HL-60 (cell line): ENCODE measurements around the gene ABCA9.

ENCODE experiments used
- DNase-seq, 2 experiments: peaks; one replicate each; pipeline ENCODE4 v3.0.0-alpha.2; 2010 to 2020; ENCODE audit warnings: low read depth in 1 of 2, low spot score in 1 of 2
- H3K27ac ChIP-seq: fragments of 250-450 bp; sonication (Bioruptor Pico); replicated peaks from 2 replicates; pipeline ENCODE4 v1.5.1; 2020; ENCODE audit warnings: mild to moderate bottlenecking, moderate library complexity
- H3K27me3 ChIP-seq: fragments of 250-450 bp; sonication (Bioruptor Pico); 2 replicates; pipeline ENCODE4 v1.5.1; 2021; ENCODE audit warnings: mild to moderate bottlenecking, moderate library complexity; ENCODE audit not compliant: insufficient read depth, poor library complexity, severe bottlenecking
- H3K4me3 ChIP-seq: replicated peaks from 2 replicates; pipeline ENCODE4 v1.5.1; 2011; ENCODE audit warnings: mild to moderate bottlenecking, control low read depth, low read length; ENCODE audit not compliant: insufficient read depth
- CTCF ChIP-seq: IDR thresholded peaks from one replicate; pipeline ENCODE4 v1.5.1; 2011; ENCODE audit warnings: low read length, control low read depth, inconsistent platforms; ENCODE audit not compliant: insufficient read depth
- GABPA ChIP-seq: IDR thresholded peaks from 2 replicates; pipeline ENCODE4 v1.6.1; 2012; ENCODE audit warnings: low read depth
- POLR2AphosphoS5 ChIP-seq: IDR thresholded peaks from 2 replicates; pipeline ENCODE4 v1.6.1; 2012; ENCODE audit warnings: low read depth
- REST ChIP-seq: IDR thresholded peaks from 2 replicates; pipeline ENCODE4 v1.6.1; 2012; ENCODE audit warnings: low read depth; ENCODE audit not compliant: insufficient replicate concordance
- SPI1 ChIP-seq: IDR thresholded peaks from 2 replicates; pipeline ENCODE4 v1.6.1; 2012; ENCODE audit warnings: low read depth, mild to moderate bottlenecking, borderline replicate concordance

Gene ABCA9

GRCh38 chr17:69064476-69064875, 3.7 kb upstream of the ABCA9 start:
- TF ChIP-seq SPI1 (no peak), GABPA (no peak), CTCF (no peak), REST (no peak), POLR2AphosphoS5 (no peak)
- Histone ChIP-seq H3K27me3 (no peaks in the 10 kb centered on the region), H3K27ac (no peak overlapping the region), H3K4me3 (no peak overlapping the region)
- no peak for DNase-seq

GRCh38 chr17:69064001-69064400, 3.3 kb upstream of the ABCA9 start:
- no peak overlapping the region for H3K27ac ChIP-seq
- TF ChIP-seq GABPA, result no peak
- no peaks in the 10 kb centered on the region for H3K27me3 ChIP-seq
- no peak for DNase-seq
- H3K4me3 ChIP-seq, result no peak overlapping the region

- DNase-seq, result no peak
- H3K27ac ChIP-seq, result no peak overlapping the region
- no peaks in the 10 kb centered on the region for H3K27me3 ChIP-seq
- H3K4me3 ChIP-seq, result no peak overlapping the region
- TF ChIP-seq POLR2AphosphoS5, result no peak
- no peak for TF ChIP-seq GABPA
- TF ChIP-seq REST, result no peak
- TF ChIP-seq SPI1, result no peak
- TF ChIP-seq CTCF, result no peak
Observed at GRCh38 chr17:69062860-69063581, 2.3 kb upstream of the ABCA9 start.

- TF ChIP-seq SPI1 (no peak), POLR2AphosphoS5 (no peak), GABPA (no peak), CTCF (no peak), REST (no peak)
- H3K27me3 ChIP-seq, result no peaks in the 10 kb centered on the region
- no peak for DNase-seq
- no peak overlapping the region for H3K4me3 ChIP-seq
- no peak overlapping the region for H3K27ac ChIP-seq
Observed at GRCh38 chr17:69061721-69062556, 1.2 kb upstream of the ABCA9 start.
